Retina (tissue), 1 donor: ENCODE measurements around the gene CREB3.

Source experiments
- DNase-seq: peaks from one replicate; pipeline ENCODE4 v3.0.0-alpha.2; 2016

CREB3 gene

GRCh38 chr9:35732185-35732799 is at the start of gene CREB3, which contains the start of gene TLN1:
TSS of gene CREB3 (plus strand) at chr9:35732666. CDS start at chr9:35732773, 107 bp downstream.
TSS of gene TLN1 (minus strand) at chr9:35732195. CDS start at chr9:35725694, 6,501 bp downstream.
- DNase-seq, result peak; percentile 99

DNA sequence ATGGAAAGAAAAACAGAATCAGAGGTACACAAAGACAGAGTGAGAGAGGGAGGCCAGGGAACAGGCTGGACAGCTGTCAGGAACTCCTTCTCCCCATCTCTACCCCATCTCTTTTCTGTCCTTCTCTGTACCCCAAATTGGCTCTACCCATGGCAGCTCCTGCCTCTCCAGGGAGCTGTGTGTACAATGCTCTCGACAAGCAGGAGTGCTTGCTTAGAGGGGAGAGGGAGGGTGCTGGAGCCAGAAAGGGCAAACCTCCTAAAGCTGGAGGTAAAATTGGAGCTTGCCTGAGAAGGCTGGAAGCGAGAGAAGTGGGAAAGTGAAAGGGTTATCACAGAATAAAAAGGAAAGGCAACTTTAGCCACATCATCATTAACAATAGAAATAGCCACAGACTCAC is 49.1 kb upstream of the CREB3 start:
- DNase-seq, result no peak

DNA sequence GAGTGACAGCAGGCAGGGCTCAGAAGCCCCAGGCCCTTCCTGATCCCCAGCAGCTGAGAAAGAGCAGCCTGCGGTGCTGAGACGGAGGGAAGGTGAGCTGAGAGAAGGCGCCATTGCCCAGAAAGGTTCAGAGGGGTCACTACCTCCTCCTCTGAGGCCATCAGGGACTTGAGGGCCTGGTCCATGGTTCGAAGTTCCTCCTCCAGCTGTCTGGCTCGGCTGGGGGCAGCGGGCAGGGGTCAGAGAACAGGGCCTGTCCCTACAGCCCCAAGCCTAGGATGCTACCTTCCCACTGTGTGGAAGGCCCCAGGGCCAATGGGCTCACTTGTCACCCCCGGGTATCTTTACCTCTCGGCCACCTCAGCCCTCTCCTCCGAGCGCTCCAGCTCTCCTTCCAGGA is 47.5 kb upstream of the CREB3 start:
- no peak for DNase-seq

DNA sequence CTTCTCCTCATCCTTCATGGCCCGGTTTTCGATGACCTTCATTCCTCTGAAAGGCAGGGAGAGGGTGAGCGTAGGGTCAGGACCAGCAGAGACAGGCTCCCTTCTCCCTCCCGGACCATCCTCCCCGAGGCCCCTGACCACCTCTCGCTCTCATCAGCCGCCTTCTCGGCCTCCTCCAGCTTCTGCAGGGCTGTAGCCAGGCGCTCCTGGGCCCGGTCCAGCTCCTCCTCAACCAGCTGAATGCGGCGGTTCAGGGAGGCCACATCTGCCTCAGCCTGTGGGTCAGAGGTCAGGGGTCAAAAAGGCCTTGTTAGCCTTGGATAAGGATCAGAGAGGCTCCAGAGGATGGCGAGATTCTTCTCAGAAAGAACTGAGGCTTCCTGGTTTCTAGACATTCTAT is 47.0 kb upstream of the CREB3 start:
- DNase-seq, result no peak

- DNase-seq, result no peak
Measured at GRCh38 chr9:35686222-35687203, 46.0 kb upstream of the CREB3 start.

GRCh38 chr9:35687306-35687705 is 45.2 kb upstream of the CREB3 start:
- no peak for DNase-seq

DNA sequence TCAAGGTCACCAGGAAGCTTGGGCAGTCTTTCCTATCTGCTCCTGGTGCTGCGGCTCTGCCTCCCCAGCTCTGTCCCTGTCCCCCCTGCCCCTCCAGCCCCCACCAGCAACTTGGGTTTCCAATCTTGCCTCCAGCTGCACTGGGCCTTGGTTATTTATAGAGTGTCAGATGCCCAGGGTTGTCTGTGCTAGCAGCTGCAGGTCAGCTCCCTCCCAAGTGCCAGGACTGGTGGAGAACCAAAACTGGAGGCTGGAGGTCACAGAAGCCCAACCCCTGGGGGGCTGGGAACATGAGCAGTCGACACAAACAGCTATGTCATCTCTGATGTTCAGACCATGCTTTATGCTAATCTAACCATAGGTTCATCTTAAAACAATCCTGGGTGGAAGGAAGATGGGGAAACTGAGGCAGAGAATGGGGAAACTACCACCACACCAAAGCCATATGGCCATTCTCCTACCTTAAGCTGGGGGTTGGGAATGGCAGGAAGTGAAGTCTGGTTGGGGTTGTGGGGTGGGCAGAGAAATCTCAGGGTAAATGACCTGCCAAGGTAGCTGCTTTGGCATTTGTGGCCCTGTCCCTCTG is 44.4 kb upstream of the CREB3 start:
- no peak for DNase-seq

DNA sequence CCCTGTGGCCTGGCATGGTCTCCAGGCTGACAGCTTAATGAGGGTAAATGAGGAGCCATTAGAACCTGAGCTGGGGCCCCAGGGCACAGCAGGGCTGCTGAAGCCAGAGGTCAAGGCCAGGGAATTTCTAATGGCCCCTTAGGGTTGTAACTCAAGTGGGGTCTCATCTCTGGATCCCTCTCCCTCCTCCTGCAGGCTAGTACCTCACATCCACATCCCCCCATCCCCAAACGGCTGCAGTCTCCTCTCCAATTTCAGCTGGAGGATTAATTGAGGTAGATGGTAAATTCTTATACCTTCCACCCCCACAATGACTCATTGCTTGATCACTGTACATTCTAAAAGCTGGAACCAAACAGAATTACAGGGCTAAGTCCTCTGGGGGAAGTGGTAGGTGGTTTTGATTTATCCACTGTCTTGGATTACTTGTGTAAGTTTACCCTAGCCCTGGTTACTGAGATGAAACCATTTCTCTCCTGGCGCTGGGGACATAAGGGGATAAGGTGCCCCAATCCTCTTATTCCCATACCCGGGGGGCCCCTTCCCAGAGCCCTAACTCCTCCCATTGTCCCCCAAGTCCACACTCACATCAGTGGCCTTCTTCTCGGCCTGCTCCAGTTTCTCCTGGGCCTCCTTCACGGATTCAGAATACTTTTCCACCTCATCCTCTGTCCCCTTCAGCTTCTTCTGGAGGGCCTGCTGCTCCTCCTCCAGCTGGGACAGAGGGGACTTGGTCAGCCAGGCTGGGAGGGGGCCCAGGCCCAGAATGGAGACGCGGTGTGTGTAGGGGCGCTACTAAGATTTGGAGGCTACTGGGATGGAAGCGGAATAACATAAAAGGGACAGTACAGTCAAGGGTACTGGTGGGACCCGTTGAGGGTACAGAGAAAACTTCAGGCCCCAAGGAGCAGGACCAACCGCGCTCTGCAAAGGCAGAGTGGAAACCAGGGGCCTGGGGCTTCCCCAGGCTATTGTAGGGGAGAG is 43.6 kb upstream of the CREB3 start:
- DNase-seq, result no peak

GRCh38 chr9:35689542-35690293 is 42.7 kb upstream of the CREB3 start, which contains the start of gene TPM2:
TSS of gene TPM2 (minus strand) at chr9:35689925. CDS start at chr9:35689817, 108 bp downstream.
- DNase-seq, result peak; percentile 67

DNA sequence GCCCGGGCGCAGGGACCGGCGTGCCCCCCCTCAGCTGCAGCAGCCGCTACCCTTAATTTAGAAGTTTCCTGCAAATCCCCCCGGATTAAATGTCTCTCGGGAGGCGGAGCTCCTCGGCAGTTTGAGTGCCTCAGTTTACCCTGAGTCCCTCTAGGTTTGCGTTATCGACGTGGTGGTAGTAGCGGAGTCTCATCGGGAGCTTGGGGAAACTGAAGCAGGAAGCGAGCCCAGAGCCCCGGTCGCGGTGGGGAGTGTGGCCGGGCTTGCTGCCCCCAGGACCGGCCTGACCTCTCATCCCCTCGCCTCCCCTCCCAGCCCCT is 42.2 kb upstream of the CREB3 start:
- DNase-seq, result peak; percentile 57

DNA sequence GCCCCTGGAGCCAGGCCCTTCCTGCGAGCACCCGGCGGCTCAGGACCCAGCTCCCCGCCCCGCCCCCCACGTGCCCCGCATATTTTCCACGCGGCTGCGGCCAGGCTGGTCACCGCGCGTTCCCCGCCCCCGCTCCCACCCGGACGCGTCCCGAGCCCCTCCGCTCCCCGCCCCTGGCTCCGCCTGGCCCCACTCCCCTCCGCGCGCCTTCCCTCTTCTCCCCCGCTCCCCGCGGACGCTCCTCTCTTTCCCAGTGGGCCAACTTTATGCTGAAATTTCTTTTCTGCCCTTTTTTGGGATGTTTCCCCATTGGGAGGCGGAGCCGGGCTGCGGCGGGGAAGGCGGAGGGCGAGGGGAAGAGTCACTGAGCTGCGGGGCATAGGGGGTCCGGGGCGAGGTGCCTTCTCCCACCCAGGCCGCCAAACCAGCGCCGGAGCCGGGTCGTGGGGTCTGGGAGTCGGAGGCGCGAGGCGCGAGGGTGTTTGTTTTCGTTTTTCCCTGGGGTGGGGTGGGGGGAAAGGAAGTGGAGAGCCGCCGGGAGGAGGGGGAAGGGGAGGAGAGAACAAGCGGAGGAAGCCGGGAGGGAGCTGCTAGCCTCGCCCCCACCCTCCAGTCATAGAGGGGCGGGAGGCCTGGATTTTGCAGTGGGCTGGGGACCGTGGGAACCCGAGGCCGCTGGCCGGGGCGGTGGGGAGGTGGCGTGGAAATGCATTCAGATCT is 41.7 kb upstream of the CREB3 start:
- DNase-seq, result peak; percentile 44

DNA sequence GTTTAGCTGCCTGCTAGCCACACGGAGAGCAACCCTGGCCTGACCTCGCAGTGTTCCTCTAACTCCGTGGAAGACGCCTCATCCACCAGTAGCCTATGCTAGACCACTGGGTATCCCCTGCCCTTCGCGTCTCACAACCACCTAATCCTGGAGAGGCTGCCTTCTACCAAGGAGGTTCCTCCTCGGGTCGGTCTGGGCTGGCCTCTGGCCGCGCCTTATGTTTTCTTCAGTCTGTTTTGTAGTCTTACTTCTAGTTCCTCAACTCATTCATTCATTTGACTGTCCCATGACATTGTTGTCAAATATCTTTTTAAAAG is 41.2 kb upstream of the CREB3 start:
- no peak for DNase-seq

- DNase-seq, result no peak
Measured at GRCh38 chr9:35691757-35692301, 40.6 kb upstream of the CREB3 start.

GRCh38 chr9:35695943-35696401 is 36.5 kb upstream of the CREB3 start:
- DNase-seq, result no peak

GRCh38 chr9:35696520-35697215 is 35.8 kb upstream of the CREB3 start:
- peak; percentile 62 for DNase-seq

GRCh38 chr9:35697486-35697885 is 35.0 kb upstream of the CREB3 start:
- DNase-seq, result no peak

DNA sequence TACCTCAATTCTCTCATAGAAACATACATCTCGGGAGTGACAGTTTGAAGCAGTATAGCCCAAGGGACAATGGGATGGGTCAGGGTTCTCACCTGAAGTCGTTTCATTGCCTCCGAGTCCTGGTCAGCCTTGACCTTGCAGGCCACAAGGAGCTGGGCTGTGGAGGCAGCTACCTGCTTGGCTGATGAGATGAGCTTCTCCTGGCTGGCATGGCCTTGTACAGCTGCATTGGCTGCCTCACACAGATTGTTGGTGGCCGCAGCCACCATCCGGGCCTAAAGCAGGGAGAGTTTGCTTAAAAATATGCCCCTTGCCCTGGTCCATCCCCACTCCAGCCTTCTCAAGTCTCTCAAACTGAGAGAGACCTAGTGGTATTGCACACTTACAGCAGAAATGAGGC is 34.2 kb upstream of the CREB3 start:
- no peak for DNase-seq

DNA sequence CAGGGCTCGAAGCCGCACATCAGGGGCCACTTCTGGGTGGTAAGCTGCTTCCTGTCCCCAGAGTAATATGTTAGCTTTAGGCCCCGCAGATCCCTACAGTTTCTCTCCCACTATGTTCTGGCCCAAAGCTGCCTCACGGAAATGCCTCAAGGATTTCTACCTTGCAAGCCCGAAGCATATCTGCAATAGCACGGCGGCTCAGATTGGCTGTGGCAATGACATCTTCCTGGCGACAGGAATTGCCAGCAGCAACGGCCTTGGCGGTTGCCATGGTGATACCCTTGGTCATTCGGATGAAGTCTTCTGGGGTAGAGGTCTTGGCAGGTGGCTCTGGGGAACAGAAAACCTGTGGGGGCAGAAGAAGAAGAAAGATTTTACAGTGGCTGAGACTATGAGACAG is 32.4 kb upstream of the CREB3 start:
- DNase-seq, result no peak

GRCh38 chr9:35700942-35701341 is 31.5 kb upstream of the CREB3 start:
- DNase-seq, result no peak

- DNase-seq, result no peak
Measured at GRCh38 chr9:35702696-35703095, 29.8 kb upstream of the CREB3 start.
